NCI-H2196 (cell line): ENCODE data around the gene MSRB3.

Experiments used
- DNase-seq: peaks from one replicate; lab custom pipeline; 2025; ENCODE audit not compliant: unreplicated experiment; lab: John Stamatoyannopoulos, UW

The MSRB3 gene

GRCh38 chr12:65387396-65387795 is 108.9 kb downstream of the MSRB3 start:
- DNase-seq: no peak

- no peak for DNase-seq
Observed at GRCh38 chr12:65389436-65389835, 111.0 kb downstream of the MSRB3 start.

GRCh38 chr12:65391711-65392110 is 113.2 kb downstream of the MSRB3 start:
- no peak for DNase-seq

GRCh38 chr12:65392491-65392890 is 114.0 kb downstream of the MSRB3 start:
- DNase-seq: no peak

GRCh38 chr12:65403188-65403587 is 124.7 kb downstream of the MSRB3 start:
- DNase-seq: no peak

GRCh38 chr12:65407388-65408149 is 129.1 kb downstream of the MSRB3 start:
- DNase-seq: no peak

- DNase-seq: no peak
Observed at GRCh38 chr12:65408441-65408840, 130.0 kb downstream of the MSRB3 start.

GRCh38 chr12:65409726-65410125 is 131.2 kb downstream of the MSRB3 start:
- DNase-seq: no peak

GRCh38 chr12:65411171-65411570 is 132.7 kb downstream of the MSRB3 start:
- no peak for DNase-seq

GRCh38 chr12:65414526-65414925 is 136.0 kb downstream of the MSRB3 start:
- DNase-seq: no peak

- DNase-seq: no peak
Observed at GRCh38 chr12:65415826-65416225, 137.3 kb downstream of the MSRB3 start.

- DNase-seq: no peak
Observed at GRCh38 chr12:65419284-65420072, 141.0 kb downstream of the MSRB3 start.

GRCh38 chr12:65420941-65421340 is 142.5 kb downstream of the MSRB3 start:
- no peak for DNase-seq

- DNase-seq: no peak
Observed at GRCh38 chr12:65427646-65428045, 149.2 kb downstream of the MSRB3 start.

GRCh38 chr12:65430006-65430405 is 151.5 kb downstream of the MSRB3 start:
- DNase-seq: no peak

- no peak for DNase-seq
Observed at GRCh38 chr12:65430571-65431306, 152.3 kb downstream of the MSRB3 start.

- DNase-seq: no peak
Observed at GRCh38 chr12:65432114-65432513, 153.6 kb downstream of the MSRB3 start.

GRCh38 chr12:65432651-65433050 is 154.2 kb downstream of the MSRB3 start:
- DNase-seq: no peak

GRCh38 chr12:65434737-65435136 is 156.3 kb downstream of the MSRB3 start:
- DNase-seq: no peak

- DNase-seq: no peak
Observed at GRCh38 chr12:65443038-65443437, 164.6 kb downstream of the MSRB3 start.

GRCh38 chr12:65444996-65445395 is 166.5 kb downstream of the MSRB3 start:
- no peak for DNase-seq

GRCh38 chr12:65446901-65447300 is 168.4 kb downstream of the MSRB3 start:
- DNase-seq: no peak
